ENCODE data around the gene ST8SIA2. TPM values are rescaled to one million over a fixed set of nuclear protein-coding genes. Genes with fewer than 3 reads are reported as not detected.

The ST8SIA2 gene
- total and polyA plus RNA-seq, 2 donors = 0.48 to 2.1 TPM

DNA sequence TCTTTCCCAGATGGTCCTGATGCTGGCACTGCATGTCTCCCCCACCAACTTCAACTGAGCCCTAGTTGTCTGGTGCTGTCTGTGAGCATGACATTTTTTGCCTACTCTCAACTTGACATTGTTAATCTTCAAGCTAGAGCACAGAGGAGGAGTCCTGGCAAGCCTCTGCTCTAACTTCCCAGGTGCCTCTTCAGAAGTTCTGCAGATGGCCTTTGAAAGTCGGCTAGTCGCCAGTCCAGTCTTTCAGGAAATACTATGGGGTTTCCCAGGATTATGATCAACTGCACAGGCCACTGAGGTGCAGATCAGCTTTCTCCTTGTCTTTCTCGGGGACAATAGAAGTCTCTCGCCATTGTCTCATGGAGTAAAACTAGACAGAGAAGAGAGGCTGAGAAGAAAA, 86.7 kb downstream of the ST8SIA2 start:
- Histone ChIP-seq H3K27me3 (ENCODE audit: control insufficient read depth in 2 of 2, insufficient read depth in 1 of 2, low read length in 1 of 2) (peaks cover 0 to 2% of the 10 kb centered on the region in 2 donors), H3K9me3 (ENCODE audit: control insufficient read depth in 2 of 2, insufficient read depth in 1 of 2, low read length in 1 of 2) (no peaks in the 10 kb centered on the region), H3K4me3 (ENCODE audit: low read length in 2 of 2) (no peak overlapping the region), H3K36me3 (ENCODE audit: control insufficient read depth in 2 of 2, insufficient read depth in 2 of 2, low read length in 1 of 2) (no peaks in the 10 kb centered on the region), H3K4me1 (ENCODE audit: control insufficient read depth in 2 of 2, insufficient read depth in 2 of 2, low read length in 2 of 2) (no peaks in the 10 kb centered on the region), H3K27ac (ENCODE audit: low read depth in 1 of 2, low read length in 1 of 2) (no peak overlapping the region)
- DNase-seq (ENCODE audit: low read depth in 6 of 9, low spot score in 9 of 9) = no peak
- WGBS = 92% methylated on average over 4 of the region's 4 CpGs

GRCh38 chr15:92485441-92485840, 91.8 kb downstream of the ST8SIA2 start:
- Histone ChIP-seq H3K27ac (ENCODE audit: low read depth in 1 of 2, low read length in 1 of 2) (no peak overlapping the region), H3K9me3 (ENCODE audit: control insufficient read depth in 2 of 2, insufficient read depth in 1 of 2, low read length in 1 of 2) (no peaks in the 10 kb centered on the region), H3K4me3 (ENCODE audit: low read length in 2 of 2) (no peak overlapping the region), H3K4me1 (ENCODE audit: control insufficient read depth in 2 of 2, insufficient read depth in 2 of 2, low read length in 2 of 2) (no peaks in the 10 kb centered on the region), H3K36me3 (ENCODE audit: control insufficient read depth in 2 of 2, insufficient read depth in 2 of 2, low read length in 1 of 2) (no peaks in the 10 kb centered on the region), H3K27me3 (ENCODE audit: control insufficient read depth in 2 of 2, insufficient read depth in 1 of 2, low read length in 1 of 2) (peaks cover 0 to 2% of the 10 kb centered on the region in 2 donors)
- WGBS = 88% methylated on average over 1 of the region's 1 CpG
- no peak for DNase-seq (ENCODE audit: low read depth in 6 of 9, low spot score in 9 of 9)

- H3K4me1 ChIP-seq (ENCODE audit: control insufficient read depth in 2 of 2, insufficient read depth in 2 of 2, low read length in 2 of 2) = no peaks in the 10 kb centered on the region
- no peak overlapping the region for H3K27ac ChIP-seq (ENCODE audit: low read depth in 1 of 2, low read length in 1 of 2)
- H3K27me3 ChIP-seq (ENCODE audit: control insufficient read depth in 2 of 2, insufficient read depth in 1 of 2, low read length in 1 of 2) = peaks cover 0 to 3% of the 10 kb centered on the region in 2 donors
- no peaks in the 10 kb centered on the region for H3K36me3 ChIP-seq (ENCODE audit: control insufficient read depth in 2 of 2, insufficient read depth in 2 of 2, low read length in 1 of 2)
- H3K4me3 ChIP-seq (ENCODE audit: low read length in 2 of 2) = no peak overlapping the region
- 94% methylated on average over 7 of the region's 7 CpGs for WGBS
- no peak for DNase-seq (ENCODE audit: low read depth in 6 of 9, low spot score in 9 of 9)
- H3K9me3 ChIP-seq (ENCODE audit: control insufficient read depth in 2 of 2, insufficient read depth in 1 of 2, low read length in 1 of 2) = no peaks in the 10 kb centered on the region
Measured at GRCh38 chr15:92492551-92493115, 99.0 kb downstream of the ST8SIA2 start.

GRCh38 chr15:92494806-92495336, 101.2 kb downstream of the ST8SIA2 start:
- 81% methylated on average over 6 of the region's 6 CpGs for WGBS
- peaks cover 0 to 3% of the 10 kb centered on the region in 2 donors for H3K27me3 ChIP-seq (ENCODE audit: control insufficient read depth in 2 of 2, insufficient read depth in 1 of 2, low read length in 1 of 2)
- no peak overlapping the region for H3K27ac ChIP-seq (ENCODE audit: low read depth in 1 of 2, low read length in 1 of 2)
- no peak overlapping the region for H3K4me3 ChIP-seq (ENCODE audit: low read length in 2 of 2)
- no peak for DNase-seq (ENCODE audit: low read depth in 6 of 9, low spot score in 9 of 9)
- H3K36me3 ChIP-seq (ENCODE audit: control insufficient read depth in 2 of 2, insufficient read depth in 2 of 2, low read length in 1 of 2) = no peaks in the 10 kb centered on the region
- no peaks in the 10 kb centered on the region for H3K4me1 ChIP-seq (ENCODE audit: control insufficient read depth in 2 of 2, insufficient read depth in 2 of 2, low read length in 2 of 2)
- no peaks in the 10 kb centered on the region for H3K9me3 ChIP-seq (ENCODE audit: control insufficient read depth in 2 of 2, insufficient read depth in 1 of 2, low read length in 1 of 2)

- Histone ChIP-seq H3K9me3 (ENCODE audit: control insufficient read depth in 2 of 2, insufficient read depth in 1 of 2, low read length in 1 of 2) (no peaks in the 10 kb centered on the region), H3K4me3 (ENCODE audit: low read length in 2 of 2) (no peak overlapping the region), H3K36me3 (ENCODE audit: control insufficient read depth in 2 of 2, insufficient read depth in 2 of 2, low read length in 1 of 2) (no peaks in the 10 kb centered on the region), H3K4me1 (ENCODE audit: control insufficient read depth in 2 of 2, insufficient read depth in 2 of 2, low read length in 2 of 2) (no peaks in the 10 kb centered on the region), H3K27ac (ENCODE audit: low read depth in 1 of 2, low read length in 1 of 2) (no peak overlapping the region), H3K27me3 (ENCODE audit: control insufficient read depth in 2 of 2, insufficient read depth in 1 of 2, low read length in 1 of 2) (peaks cover 0 to 3% of the 10 kb centered on the region in 2 donors)
- no peak for DNase-seq (ENCODE audit: low read depth in 6 of 9, low spot score in 9 of 9)
- WGBS = 95% methylated on average over 3 of the region's 3 CpGs
Measured at GRCh38 chr15:92495446-92495845, 101.8 kb downstream of the ST8SIA2 start.

- Histone ChIP-seq H3K36me3 (ENCODE audit: control insufficient read depth in 2 of 2, insufficient read depth in 2 of 2, low read length in 1 of 2) (no peaks in the 10 kb centered on the region), H3K9me3 (ENCODE audit: control insufficient read depth in 2 of 2, insufficient read depth in 1 of 2, low read length in 1 of 2) (no peaks in the 10 kb centered on the region), H3K27me3 (ENCODE audit: control insufficient read depth in 2 of 2, insufficient read depth in 1 of 2, low read length in 1 of 2) (no peaks in the 10 kb centered on the region), H3K27ac (ENCODE audit: low read depth in 1 of 2, low read length in 1 of 2) (no peak overlapping the region), H3K4me3 (ENCODE audit: low read length in 2 of 2) (no peak overlapping the region), H3K4me1 (ENCODE audit: control insufficient read depth in 2 of 2, insufficient read depth in 2 of 2, low read length in 2 of 2) (peaks cover 0 to 4% of the 10 kb centered on the region in 2 donors)
- DNase-seq (ENCODE audit: low read depth in 6 of 9, low spot score in 9 of 9) = no peak
- 93% methylated on average over 13 of the region's 13 CpGs for WGBS
Measured at GRCh38 chr15:92499731-92500530, 106.2 kb downstream of the ST8SIA2 start.

GRCh38 chr15:92502336-92502735, 108.7 kb downstream of the ST8SIA2 start:
- Histone ChIP-seq H3K4me3 (ENCODE audit: low read length in 2 of 2) (no peak overlapping the region), H3K27me3 (ENCODE audit: control insufficient read depth in 2 of 2, insufficient read depth in 1 of 2, low read length in 1 of 2) (no peaks in the 10 kb centered on the region), H3K36me3 (ENCODE audit: control insufficient read depth in 2 of 2, insufficient read depth in 2 of 2, low read length in 1 of 2) (no peaks in the 10 kb centered on the region), H3K4me1 (ENCODE audit: control insufficient read depth in 2 of 2, insufficient read depth in 2 of 2, low read length in 2 of 2) (peaks cover 0 to 4% of the 10 kb centered on the region in 2 donors), H3K9me3 (ENCODE audit: control insufficient read depth in 2 of 2, insufficient read depth in 1 of 2, low read length in 1 of 2) (no peaks in the 10 kb centered on the region), H3K27ac (ENCODE audit: low read depth in 1 of 2, low read length in 1 of 2) (no peak overlapping the region)
- peak in 1 of 9 donors; percentile 23 for DNase-seq (ENCODE audit: low read depth in 6 of 9, low spot score in 9 of 9)
- WGBS = 58% methylated on average over 7 of the region's 7 CpGs

- WGBS = 90% methylated on average over 5 of the region's 5 CpGs
- H3K4me3 ChIP-seq (ENCODE audit: low read length in 2 of 2) = no peak overlapping the region
- no peaks in the 10 kb centered on the region for H3K27me3 ChIP-seq (ENCODE audit: control insufficient read depth in 2 of 2, insufficient read depth in 1 of 2, low read length in 1 of 2)
- H3K27ac ChIP-seq (ENCODE audit: low read depth in 1 of 2, low read length in 1 of 2) = no peak overlapping the region
- H3K4me1 ChIP-seq (ENCODE audit: control insufficient read depth in 2 of 2, insufficient read depth in 2 of 2, low read length in 2 of 2) = peaks cover 0 to 4% of the 10 kb centered on the region in 2 donors
- no peaks in the 10 kb centered on the region for H3K36me3 ChIP-seq (ENCODE audit: control insufficient read depth in 2 of 2, insufficient read depth in 2 of 2, low read length in 1 of 2)
- H3K9me3 ChIP-seq (ENCODE audit: control insufficient read depth in 2 of 2, insufficient read depth in 1 of 2, low read length in 1 of 2) = no peaks in the 10 kb centered on the region
- no peak for DNase-seq (ENCODE audit: low read depth in 6 of 9, low spot score in 9 of 9)
Measured at GRCh38 chr15:92502930-92503857, 109.5 kb downstream of the ST8SIA2 start.
